Trophoblast cell (in vitro differentiated cells and primary cell): ENCODE results near the gene DGCR6L.
"Not testable (repeated sequence)": the region's sequence is repeated elsewhere in the genome, so short reads cannot be mapped to it uniquely, and the experiment has no call there.

Source experiments
- DNase-seq, 2 donors: peaks; one replicate each; pipeline ENCODE4 v3.0.0-alpha.2; 2016
- H2AFZ ChIP-seq: 2 replicates; pipeline ENCODE4 v1.6.1; 2013; ENCODE audit warnings: low read length, moderate library complexity, mild to moderate bottlenecking; ENCODE audit not compliant: insufficient read depth, poor library complexity
- H2AK5ac ChIP-seq: 2 replicates; pipeline ENCODE4 v1.6.1; 2013; ENCODE audit warnings: mild to moderate bottlenecking, low read length
- H2BK120ac ChIP-seq: 2 replicates; pipeline ENCODE4 v1.6.1; 2013; ENCODE audit warnings: low read length, mild to moderate bottlenecking, moderate library complexity; ENCODE audit not compliant: insufficient read depth, poor library complexity
- H2BK12ac ChIP-seq: 2 replicates; pipeline ENCODE4 v1.6.1; 2013; ENCODE audit warnings: mild to moderate bottlenecking, low read length, moderate library complexity
- H2BK5ac ChIP-seq: 2 replicates; pipeline ENCODE4 v1.6.1; 2013; ENCODE audit warnings: low read length, low read depth, moderate library complexity, mild to moderate bottlenecking; ENCODE audit not compliant: poor library complexity
- H3K14ac ChIP-seq: 2 replicates; pipeline ENCODE4 v1.6.1; 2013; ENCODE audit warnings: mild to moderate bottlenecking, low read length
- H3K18ac ChIP-seq: 2 replicates; pipeline ENCODE4 v1.6.1; 2013; ENCODE audit warnings: mild to moderate bottlenecking, low read length
- H3K23ac ChIP-seq: 2 replicates; pipeline ENCODE4 v1.6.1; 2013; ENCODE audit warnings: low read length
- H3K27ac ChIP-seq: 2 replicates; pipeline ENCODE4 v1.5.1; 2013; ENCODE audit warnings: low read depth, mild to moderate bottlenecking, inconsistent platforms, low read length, moderate library complexity
- H3K27me3 ChIP-seq: 2 replicates; pipeline ENCODE4 v1.6.1; 2013; ENCODE audit warnings: inconsistent platforms, mild to moderate bottlenecking, low read length, moderate library complexity; ENCODE audit not compliant: insufficient read depth
- H3K36me3 ChIP-seq, 2 experiments: 1 replicate in 1 of 2; 2 replicates in 1 of 2; pipeline ENCODE4 v1.6.1; 2013; ENCODE audit warnings: low read length in 2 of 2, mild to moderate bottlenecking in 2 of 2, moderate library complexity in 1 of 2; ENCODE audit not compliant: insufficient read depth in 2 of 2, control insufficient read depth in 1 of 2
- H3K4ac ChIP-seq: 2 replicates; pipeline ENCODE4 v1.6.1; 2013; ENCODE audit warnings: low read depth, mild to moderate bottlenecking, low read length, moderate library complexity
- H3K4me1 ChIP-seq, 2 experiments: 1 replicate in 1 of 2; 2 replicates in 1 of 2; pipeline ENCODE4 v1.6.1; 2013; ENCODE audit warnings: low read length in 2 of 2, mild to moderate bottlenecking in 2 of 2, moderate library complexity in 1 of 2; ENCODE audit not compliant: insufficient read depth in 2 of 2, control insufficient read depth in 1 of 2
- H3K4me2 ChIP-seq: 2 replicates; pipeline ENCODE4 v1.6.1; 2013; ENCODE audit warnings: inconsistent platforms, mild to moderate bottlenecking, low read length, moderate library complexity
- H3K4me3 ChIP-seq: 2 replicates; pipeline ENCODE4 v1.5.1; 2013; ENCODE audit warnings: mild to moderate bottlenecking, low read depth, low read length, inconsistent platforms
- H3K79me1 ChIP-seq: one replicate; pipeline ENCODE4 v1.6.1; 2013; ENCODE audit warnings: low read length
- H3K79me2 ChIP-seq: 2 replicates; pipeline ENCODE4 v1.6.1; 2013; ENCODE audit warnings: low read length, mild to moderate bottlenecking; ENCODE audit not compliant: control insufficient read depth, insufficient read depth, poor library complexity
- H3K9ac ChIP-seq: 2 replicates; pipeline ENCODE4 v1.6.1; 2013; ENCODE audit warnings: mild to moderate bottlenecking, low read length
- H3K9me3 ChIP-seq: 2 replicates; pipeline ENCODE4 v1.6.1; 2013; ENCODE audit warnings: low read depth, mild to moderate bottlenecking, control low read depth, inconsistent platforms, low read length; ENCODE audit not compliant: insufficient read depth
- H4K12ac ChIP-seq: 2 replicates; pipeline ENCODE4 v1.6.1; 2013; ENCODE audit warnings: low read depth, mild to moderate bottlenecking, low read length, moderate library complexity
- H4K8ac ChIP-seq: 2 replicates; pipeline ENCODE4 v1.6.1; 2013; ENCODE audit warnings: low read depth, mild to moderate bottlenecking, low read length, moderate library complexity
- H4K91ac ChIP-seq: one replicate; pipeline ENCODE4 v1.6.1; 2013; ENCODE audit warnings: low read depth, mild to moderate bottlenecking, low read length, moderate library complexity
- WGBS: extraction: QIAGEN DNeasy Blood & Tissue Kit; methylation state at CpG from one replicate; pipeline ENCODE4 v1.1.7; 2013; ENCODE audit warnings: missing lambda C conversion rate; ENCODE audit not compliant: insufficient read length, insufficient coverage; ENCODE audit errors: extremely low coverage; 5-methylcytosine and 5-hydroxymethylcytosine counted together

The DGCR6L gene

GRCh38 chr22:20362403-20362802 is 42.5 kb upstream of the DGCR6L start:
- not testable (repeated sequence) for H3K9me3 ChIP-seq, DNase-seq, H3K36me3 ChIP-seq, H3K27ac ChIP-seq, H3K14ac ChIP-seq, H3K4me1 ChIP-seq, H3K79me1 ChIP-seq, H3K9ac ChIP-seq, H4K91ac ChIP-seq, H3K4me3 ChIP-seq, H2BK120ac ChIP-seq, H2AFZ ChIP-seq, H3K18ac ChIP-seq, H3K27me3 ChIP-seq, H3K4ac ChIP-seq, H3K23ac ChIP-seq, H2BK5ac ChIP-seq, H2AK5ac ChIP-seq, H2BK12ac ChIP-seq, H3K4me2 ChIP-seq, H4K12ac ChIP-seq, H3K79me2 ChIP-seq, H4K8ac ChIP-seq
- WGBS, result no CpG with 5 or more reads among the region's 10 CpGs

- H4K12ac ChIP-seq, H3K27ac ChIP-seq, H3K18ac ChIP-seq, H3K4ac ChIP-seq, H3K14ac ChIP-seq, H3K36me3 ChIP-seq, H2BK12ac ChIP-seq, H3K27me3 ChIP-seq, H4K8ac ChIP-seq, DNase-seq, H2BK120ac ChIP-seq, H2AK5ac ChIP-seq, H3K79me2 ChIP-seq, H3K9ac ChIP-seq, H3K4me1 ChIP-seq, H3K4me3 ChIP-seq, H3K23ac ChIP-seq, H3K9me3 ChIP-seq, H3K79me1 ChIP-seq, H3K4me2 ChIP-seq, H4K91ac ChIP-seq, H2AFZ ChIP-seq, H2BK5ac ChIP-seq: not testable (repeated sequence)
- no CpG with 5 or more reads among the region's 54 CpGs for WGBS
Observed at GRCh38 chr22:20361752-20362229, 41.9 kb upstream of the DGCR6L start.

DNA sequence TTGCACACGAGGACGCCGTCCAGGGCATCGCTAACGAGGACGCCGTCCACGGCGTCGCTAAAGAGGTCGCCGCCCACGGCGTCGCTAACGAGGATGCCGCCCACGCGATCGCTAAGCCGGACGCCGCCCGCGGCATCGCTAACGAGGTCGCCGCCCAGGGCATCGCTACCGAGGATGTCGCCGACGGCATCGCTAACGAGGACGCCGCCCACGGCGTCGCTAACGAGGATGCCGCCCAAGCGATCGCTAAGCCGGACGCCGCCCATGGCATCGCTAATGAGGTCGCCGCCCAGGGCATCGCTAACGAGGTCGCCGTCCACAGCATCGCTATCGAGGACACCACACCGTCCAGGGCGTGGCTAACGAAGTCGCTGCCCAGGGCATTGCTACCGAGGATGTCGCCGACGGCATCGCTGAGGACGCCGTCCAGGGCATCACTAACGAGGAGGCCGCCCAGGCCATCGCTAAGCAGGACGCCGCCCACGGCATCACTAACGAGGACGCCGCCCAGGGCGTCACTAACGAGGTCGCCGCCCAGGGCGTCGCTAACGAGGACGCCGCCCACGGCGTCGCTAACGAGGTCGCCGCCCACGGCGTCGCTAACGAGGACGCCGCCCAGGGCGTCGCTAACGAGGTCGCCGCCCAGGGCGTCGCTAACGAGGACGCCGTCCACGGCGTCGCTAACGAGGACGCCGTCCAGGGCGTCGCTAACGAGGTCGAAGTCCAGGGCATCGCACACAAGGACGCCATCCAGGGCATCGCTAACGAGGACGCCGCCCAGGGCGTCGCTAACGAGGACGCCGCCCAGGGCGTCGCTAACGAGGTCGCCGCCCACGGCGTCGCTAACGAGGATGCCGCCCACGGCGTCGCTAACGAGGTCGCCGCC is 41.2 kb upstream of the DGCR6L start:
- not testable (repeated sequence) for H3K9me3 ChIP-seq, H3K23ac ChIP-seq, H3K4me1 ChIP-seq, H4K8ac ChIP-seq, H3K27me3 ChIP-seq, H3K4me3 ChIP-seq, H2BK120ac ChIP-seq, DNase-seq, H3K4ac ChIP-seq, H4K12ac ChIP-seq, H2AFZ ChIP-seq, H2BK5ac ChIP-seq, H3K14ac ChIP-seq, H3K79me2 ChIP-seq, H2AK5ac ChIP-seq, H3K27ac ChIP-seq, H3K36me3 ChIP-seq, H3K4me2 ChIP-seq, H2BK12ac ChIP-seq, H3K18ac ChIP-seq, H3K79me1 ChIP-seq, H3K9ac ChIP-seq, H4K91ac ChIP-seq
- no CpG with 5 or more reads among the region's 145 CpGs for WGBS

- H2AK5ac ChIP-seq, H4K8ac ChIP-seq, H3K27ac ChIP-seq, H3K18ac ChIP-seq, H3K14ac ChIP-seq, H3K4me1 ChIP-seq, H2BK120ac ChIP-seq, H3K79me2 ChIP-seq, H3K4me3 ChIP-seq, H3K27me3 ChIP-seq, H3K9ac ChIP-seq, H3K23ac ChIP-seq, H3K36me3 ChIP-seq, H2AFZ ChIP-seq, H3K79me1 ChIP-seq, H3K4me2 ChIP-seq, H4K12ac ChIP-seq, H2BK5ac ChIP-seq, H3K4ac ChIP-seq, H2BK12ac ChIP-seq, DNase-seq, H4K91ac ChIP-seq: not testable (repeated sequence)
- peaks cover 12% of the 10 kb centered on the region for H3K9me3 ChIP-seq
- WGBS, result no CpG with 5 or more reads among the region's 60 CpGs
Observed at GRCh38 chr22:20360261-20360660, 40.4 kb upstream of the DGCR6L start.
